G401 (cell line): ENCODE measurements around the gene SLBP. TPM values are rescaled to one million over a fixed set of nuclear protein-coding genes. Genes with fewer than 3 reads are reported as not detected.

Experiments used
- DNase-seq: peaks from one replicate; pipeline ENCODE4 v3.0.0-alpha.2; 2015; ENCODE audit warnings: low spot score
- in situ Hi-C: cut with HindIII; loops from 2 replicates; pipeline ENCODE4 v1.10.0; 2016; ENCODE audit warnings: low sequenced_read_pairs, mixed read lengths
- total RNA-seq: library from RNA; depleted of rRNA; stranded (reverse); fragments of >200 nt; shearing (Covaris generic); gene quantifications from 2 replicates; pipeline ENCODE4 v1.2.3, GENCODE V29; 2014

SLBP gene
- total RNA-seq, 1 experiment from 2014 or later, result 98.5 TPM

- DNase-seq, result no peak
- in situ Hi-C loops, result no loop called here
Observed at GRCh38 chr4:1750381-1751154, 38.4 kb upstream of the SLBP start.

- in situ Hi-C loops, result no loop called here
- DNase-seq, result no peak
Observed at GRCh38 chr4:1749826-1750225, 37.7 kb upstream of the SLBP start.

GRCh38 chr4:1749370-1749769, 37.3 kb upstream of the SLBP start:
- no peak for DNase-seq
- in situ Hi-C loops, result no loop called here

- peak; percentile 61 for DNase-seq
- in situ Hi-C loops, result no loop called here
Observed at GRCh38 chr4:1748465-1748995, 36.4 kb upstream of the SLBP start.

GRCh38 chr4:1747603-1747967, 35.5 kb upstream of the SLBP start:
- in situ Hi-C loops, result no loop called here
- DNase-seq, result no peak

- in situ Hi-C loops, result no loop called here
- DNase-seq, result peak; percentile 75
Observed at GRCh38 chr4:1746919-1747602, 34.9 kb upstream of the SLBP start.

- in situ Hi-C loops, result no loop called here
Observed at GRCh38 chr4:1746265-1746691, 34.2 kb upstream of the SLBP start.

GRCh38 chr4:1745697-1746096, 33.6 kb upstream of the SLBP start:
- no peak for DNase-seq
- in situ Hi-C loops, result no loop called here

More at GRCh38 chr4:1746265-1746691, 34.2 kb upstream of the SLBP start:
- peak; percentile 73 for DNase-seq

GRCh38 chr4:1745165-1745564, 33.0 kb upstream of the SLBP start:
- no peak for DNase-seq
- in situ Hi-C loops, result no loop called here

GRCh38 chr4:1744552-1744951, 32.4 kb upstream of the SLBP start:
- no peak for DNase-seq
- in situ Hi-C loops, result no loop called here

GRCh38 chr4:1743975-1744374, 31.9 kb upstream of the SLBP start:
- no peak for DNase-seq
- in situ Hi-C loops, result no loop called here

GRCh38 chr4:1743551-1743950, 31.4 kb upstream of the SLBP start:
- DNase-seq, result no peak
- in situ Hi-C loops, result no loop called here

- in situ Hi-C loops, result no loop called here
Observed at GRCh38 chr4:1741208-1741607, 29.1 kb upstream of the SLBP start.

GRCh38 chr4:1740021-1740545, 28.0 kb upstream of the SLBP start:
- in situ Hi-C loops, result no loop called here
- no peak for DNase-seq

More at GRCh38 chr4:1741208-1741607, 29.1 kb upstream of the SLBP start:
- no peak for DNase-seq

GRCh38 chr4:1739358-1739757, 27.2 kb upstream of the SLBP start:
- in situ Hi-C loops, result no loop called here
- no peak for DNase-seq

- no peak for DNase-seq
- in situ Hi-C loops, result no loop called here
Observed at GRCh38 chr4:1738410-1738809, 26.3 kb upstream of the SLBP start.

GRCh38 chr4:1737666-1738065, 25.5 kb upstream of the SLBP start:
- in situ Hi-C loops, result no loop called here
- DNase-seq, result no peak

GRCh38 chr4:1736812-1737211, 24.7 kb upstream of the SLBP start:
- in situ Hi-C loops, result no loop called here
- DNase-seq, result no peak

GRCh38 chr4:1735215-1735614, 23.1 kb upstream of the SLBP start:
- in situ Hi-C loops, result no loop called here
- no peak for DNase-seq

- no peak for DNase-seq
- in situ Hi-C loops, result no loop called here
Observed at GRCh38 chr4:1732911-1733310, 20.8 kb upstream of the SLBP start.
